A549 (cell line): ENCODE measurements around the gene RANBP3. TPM values are rescaled to one million over a fixed set of nuclear protein-coding genes. Genes with fewer than 3 reads are reported as not detected.
"Not testable (repeated sequence)": the region's sequence is repeated elsewhere in the genome, so short reads cannot be mapped to it uniquely, and the experiment has no call there.

Experiments
- ATAC-seq, 2 experiments: fragments of 200-7000 bp in 1 of 2; fragments of >200 bp in 1 of 2; cut with Nextera tagmentation in 1 of 2; cut with Tn5 transposase in 1 of 2; 3 replicates each; pipeline versions ENCODE4 v1.8.0 to v1.9.1; 2018 to 2020; ENCODE audit warnings: mild to moderate bottlenecking in 1 of 2, moderate library complexity in 1 of 2
- CTCF ChIA-PET: fragments of 300-600 bp; sonication (Branson Sonifier 250); formaldehyde crosslinking; extraction: SDS; loops from one replicate; lab custom pipeline; 2021; ENCODE audit warnings: antibody characterized with exemption, inconsistent platforms; lab: Yijun Ruan, JAX
- POLR2A ChIA-PET: fragments of 350-600 bp; formaldehyde crosslinking; extraction: SDS; loops from one replicate; lab custom pipeline; 2021; ENCODE audit warnings: antibody characterized with exemption, inconsistent platforms; lab: Yijun Ruan, JAX
- DNase-seq, 2 experiments: peaks; one replicate each; pipeline versions ENCODE4 v3.0.0 to v3.0.0-alpha.2; 2011 to 2016; ENCODE audit warnings: low read depth in 1 of 2, low spot score in 1 of 2
- FAIRE-seq: peaks from 2 replicates; lab custom pipeline; 2011; peaks lifted over from hg19 to GRCh38; lab: Jason Lieb, UNC
- H3K27ac ChIP-seq, 2 experiments: fragments of >200 bp; sonication (Bioruptor Twin); formaldehyde crosslinking; 3 replicates each; pipeline ENCODE4 v1.5.1; 2016 to 2017
- H3K4me1 ChIP-seq: fragments of >200 bp; sonication (Bioruptor Twin); formaldehyde crosslinking; 3 replicates; pipeline ENCODE4 v1.6.1; 2016
- H3K4me2 ChIP-seq: fragments of >200 bp; sonication (Bioruptor Twin); formaldehyde crosslinking; 3 replicates; pipeline ENCODE4 v1.6.1; 2016
- H3K4me3 ChIP-seq: fragments of >200 bp; sonication (Bioruptor Twin); formaldehyde crosslinking; 3 replicates; pipeline ENCODE4 v1.5.1; 2016
- H3K9me3 ChIP-seq: fragments of >200 bp; sonication (Bioruptor Twin); formaldehyde crosslinking; 3 replicates; pipeline ENCODE4 v1.6.1; 2016
- BCL3 ChIP-seq: fragments of >200 bp; sonication (Bioruptor Twin); formaldehyde crosslinking; IDR thresholded peaks from 3 replicates; pipeline ENCODE4 v1.6.1; 2016
- CHD2 ChIP-seq: fragments of 150-350 bp; IDR thresholded peaks from 2 replicates; pipeline ENCODE4 v1.6.1; 2014; ENCODE audit warnings: low read length; ENCODE audit not compliant: partially characterized antibody
- CHD4 ChIP-seq: fragments of 200-600 bp; sonication (generic); IDR thresholded peaks from 2 replicates; pipeline ENCODE4 v1.6.1; 2016; ENCODE audit warnings: antibody characterized with exemption, mild to moderate bottlenecking, borderline replicate concordance
- HOXA7 ChIP-seq: fragments of 250-450 bp; sonication (Bioruptor Pico); IDR thresholded peaks from 2 replicates; pipeline ENCODE4 v1.5.0; 2020; ENCODE audit warnings: mild to moderate bottlenecking, moderate library complexity
- HOXB13 ChIP-seq: fragments of 250-450 bp; sonication (Bioruptor Pico); IDR thresholded peaks from 2 replicates; pipeline ENCODE4 v1.5.0; 2020; ENCODE audit warnings: low read depth, mild to moderate bottlenecking, moderate library complexity
- HOXB5 ChIP-seq: fragments of 250-450 bp; sonication (Bioruptor Pico); IDR thresholded peaks from 2 replicates; pipeline ENCODE4 v1.5.0; 2020; ENCODE audit warnings: mild to moderate bottlenecking, moderate library complexity
- JUNB ChIP-seq: fragments of >200 bp; sonication (Bioruptor Twin); formaldehyde crosslinking; IDR thresholded peaks from 2 replicates; pipeline ENCODE4 v1.6.1; 2016
- KDM5A ChIP-seq: fragments of 200-600 bp; sonication (generic); IDR thresholded peaks from 2 replicates; pipeline ENCODE4 v1.6.1; 2016; ENCODE audit warnings: antibody characterized with exemption, mild to moderate bottlenecking
- NFE2L2 ChIP-seq: fragments of 150-350 bp; conservative IDR thresholded peaks from 2 replicates; pipeline ENCODE4 v1.6.1; 2014; ENCODE audit warnings: low read length
- NR3C1 ChIP-seq: fragments of >200 bp; sonication (Bioruptor Twin); formaldehyde crosslinking; IDR thresholded peaks from 3 replicates; pipeline ENCODE4 v1.6.1; 2017
- PBX3 ChIP-seq: IDR thresholded peaks from 2 replicates; pipeline ENCODE4 v1.6.1; 2012
- REST ChIP-seq: fragments of 200-600 bp; sonication (generic); IDR thresholded peaks from 2 replicates; pipeline ENCODE4 v1.6.1; 2016; ENCODE audit warnings: antibody characterized with exemption, mild to moderate bottlenecking, moderate library complexity
- SMC3 ChIP-seq: fragments of >200 bp; sonication (Bioruptor Twin); formaldehyde crosslinking; IDR thresholded peaks from 3 replicates; pipeline ENCODE4 v1.6.1; 2018; ENCODE audit warnings: inconsistent platforms
- ZFP36 ChIP-seq: fragments of 450-650 bp; IDR thresholded peaks from 2 replicates; pipeline ENCODE4 v1.6.1; 2014; ENCODE audit warnings: borderline replicate concordance; ENCODE audit not compliant: partially characterized antibody
- WGBS: methylation state at CpG from one replicate; pipeline ENCODE4 v1.1.6; 2017; ENCODE audit errors: missing lambda C conversion rate; 5-methylcytosine and 5-hydroxymethylcytosine counted together
- polyA plus RNA-seq, 4 experiments: library from polyadenylated mRNA; depleted of rRNA in 3 of 4; stranded (reverse); fragments of >200 nt; fragmentation: RNase III in 1 of 4; extraction: RNeasy Plus Mini Kit Qiagen cat#74134 plus additional on column Dnase treatment in 1 of 4; gene quantifications; 2 replicates in 3 of 4; 3 replicates in 1 of 4; pipeline ENCODE4 v1.2.3, GENCODE V29; 2011 to 2017

RANBP3 gene
- polyA plus RNA-seq, 2 of the 4 experiments (the other 2 are of a cell fraction): 39.2 to 53.5 TPM

- Histone ChIP-seq H3K9me3 (no peaks in the 10 kb centered on the region), H3K4me3 (no peak overlapping the region), H3K4me2 (no peak overlapping the region), H3K4me1 (peaks cover 10% of the 10 kb centered on the region; the same call in 2 of the 3 replicates), H3K27ac (no peak overlapping the region)
- 90% methylated on average over 3 of the region's 5 CpGs for WGBS
- FAIRE-seq: no peak
- TF ChIP-seq HOXA7 (CRISPR knock-in tag) (no peak), ZFP36 (no peak), BCL3 (no peak), NR3C1 (no peak)
- no peak for DNase-seq
- POLR2A ChIA-PET: no interaction called here
- CTCF ChIA-PET: interaction anchor here (1.1 to 2.1 kb wide), 2 partner anchors 22 to 58 kb away, joined by 5 to 7 read pairs; no protein-coding TSS in a partner anchor
- ATAC-seq: no peak
Observed at GRCh38 chr19:5964816-5965565, 12.9 kb downstream of the RANBP3 start.

GRCh38 chr19:5963855-5964254, 14.1 kb downstream of the RANBP3 start:
- H3K27ac ChIP-seq: no peak overlapping the region
- no peak overlapping the region for H3K4me2 ChIP-seq
- no peak for ATAC-seq
- H3K4me3 ChIP-seq: no peak overlapping the region
- no peak for TF ChIP-seq KDM5A
- TF ChIP-seq NFE2L2: no peak
- TF ChIP-seq CHD2: no peak
- TF ChIP-seq BCL3: no peak
- TF ChIP-seq HOXB5 (CRISPR knock-in tag): no peak
- no peak for TF ChIP-seq HOXB13 (CRISPR knock-in tag)
- TF ChIP-seq SMC3: no peak
- TF ChIP-seq NR3C1: no peak
- no peak for TF ChIP-seq PBX3
- TF ChIP-seq CHD4: no peak
- TF ChIP-seq JUNB: no peak
- no peak for TF ChIP-seq REST
- no peaks in the 10 kb centered on the region for H3K9me3 ChIP-seq
- H3K4me1 ChIP-seq: peaks cover 10% of the 10 kb centered on the region; the same call in 2 of the 3 replicates
- WGBS: 94% methylated on average over 6 of the region's 7 CpGs
- FAIRE-seq: no peak
- POLR2A ChIA-PET: no interaction called here
- CTCF ChIA-PET: interaction anchor here (1.2 kb wide), 1 partner anchor 11 kb away, joined by 3 read pairs; no protein-coding TSS in a partner anchor
- DNase-seq: no peak

DNA sequence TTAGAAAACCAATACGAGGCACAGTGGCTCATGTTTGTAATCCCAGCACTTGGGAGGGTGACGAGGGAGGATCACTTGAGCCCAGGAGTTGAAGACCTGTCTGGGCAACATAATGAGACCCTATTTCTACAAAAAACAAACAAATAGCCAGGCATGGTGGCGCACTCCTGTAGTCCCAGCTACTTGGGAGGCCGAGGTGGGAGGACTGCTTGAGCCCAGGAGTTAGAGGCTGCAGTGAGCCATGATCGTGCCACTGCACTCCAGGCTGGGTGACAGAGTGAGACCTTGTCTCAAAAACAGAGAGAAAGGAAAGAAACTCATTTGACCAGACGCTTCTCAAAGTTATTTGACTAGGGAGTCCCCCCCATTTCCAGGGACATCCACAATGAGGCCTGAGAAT, 14.7 kb downstream of the RANBP3 start:
- FAIRE-seq, POLR2A ChIA-PET, H3K4me1 ChIP-seq, H3K27ac ChIP-seq, H3K4me3 ChIP-seq, H3K4me2 ChIP-seq, ATAC-seq, H3K9me3 ChIP-seq, DNase-seq: not testable (repeated sequence)
- CTCF ChIA-PET: interaction anchor here (1.2 to 1.3 kb wide), 2 partner anchors 11 to 12 kb away, joined by 3 read pairs; no protein-coding TSS in a partner anchor
- 97% methylated on average over 6 of the region's 6 CpGs for WGBS
